Effector memory CD4-positive, alpha-beta T cell (primary cell): ENCODE data around the gene NDUFS8.

ENCODE experiments used
- DNase-seq, 3 donors: peaks; one replicate each; pipeline ENCODE4 v3.0.0-alpha.2; 2020
- H3K27ac ChIP-seq: 2 replicates; pipeline ENCODE4 v1.7.0; 2013; ENCODE audit warnings: mild to moderate bottlenecking, low read length, moderate library complexity; ENCODE audit not compliant: insufficient read depth, poor library complexity, severe bottlenecking
- H3K27me3 ChIP-seq: replicated peaks from 2 replicates; pipeline ENCODE4 v1.7.0; 2013; ENCODE audit warnings: mild to moderate bottlenecking, low read length; ENCODE audit not compliant: insufficient read depth, control insufficient read depth, poor library complexity, severe bottlenecking
- H3K36me3 ChIP-seq: 2 replicates; pipeline ENCODE4 v1.7.0; 2013; ENCODE audit warnings: mild to moderate bottlenecking, low read length, moderate library complexity; ENCODE audit not compliant: control insufficient read depth, insufficient read depth
- H3K4me1 ChIP-seq: 2 replicates; pipeline ENCODE4 v1.7.0; 2013; ENCODE audit warnings: low read length, mild to moderate bottlenecking; ENCODE audit not compliant: control insufficient read depth, insufficient read depth, poor library complexity, severe bottlenecking
- H3K4me3 ChIP-seq: 2 replicates; pipeline ENCODE4 v1.7.0; 2013; ENCODE audit warnings: low read length, low read depth, mild to moderate bottlenecking; ENCODE audit not compliant: insufficient read depth, poor library complexity, severe bottlenecking
- H3K9me3 ChIP-seq: 2 replicates; pipeline ENCODE4 v1.7.0; 2013; ENCODE audit warnings: mild to moderate bottlenecking, low read length, moderate library complexity; ENCODE audit not compliant: control insufficient read depth

NDUFS8 gene

GRCh38 chr11:68041617-68042218, 11.2 kb downstream of the NDUFS8 start:
- DNase-seq = no peak
- peaks cover 29% of the 10 kb centered on the region for H3K4me1 ChIP-seq
- no peaks in the 10 kb centered on the region for H3K9me3 ChIP-seq
- H3K4me3 ChIP-seq = no peak overlapping the region
- peaks cover 44% of the 10 kb centered on the region for H3K36me3 ChIP-seq
- no peaks in the 10 kb centered on the region for H3K27me3 ChIP-seq
- H3K27ac ChIP-seq = peak overlapping the region; percentile 84

DNA sequence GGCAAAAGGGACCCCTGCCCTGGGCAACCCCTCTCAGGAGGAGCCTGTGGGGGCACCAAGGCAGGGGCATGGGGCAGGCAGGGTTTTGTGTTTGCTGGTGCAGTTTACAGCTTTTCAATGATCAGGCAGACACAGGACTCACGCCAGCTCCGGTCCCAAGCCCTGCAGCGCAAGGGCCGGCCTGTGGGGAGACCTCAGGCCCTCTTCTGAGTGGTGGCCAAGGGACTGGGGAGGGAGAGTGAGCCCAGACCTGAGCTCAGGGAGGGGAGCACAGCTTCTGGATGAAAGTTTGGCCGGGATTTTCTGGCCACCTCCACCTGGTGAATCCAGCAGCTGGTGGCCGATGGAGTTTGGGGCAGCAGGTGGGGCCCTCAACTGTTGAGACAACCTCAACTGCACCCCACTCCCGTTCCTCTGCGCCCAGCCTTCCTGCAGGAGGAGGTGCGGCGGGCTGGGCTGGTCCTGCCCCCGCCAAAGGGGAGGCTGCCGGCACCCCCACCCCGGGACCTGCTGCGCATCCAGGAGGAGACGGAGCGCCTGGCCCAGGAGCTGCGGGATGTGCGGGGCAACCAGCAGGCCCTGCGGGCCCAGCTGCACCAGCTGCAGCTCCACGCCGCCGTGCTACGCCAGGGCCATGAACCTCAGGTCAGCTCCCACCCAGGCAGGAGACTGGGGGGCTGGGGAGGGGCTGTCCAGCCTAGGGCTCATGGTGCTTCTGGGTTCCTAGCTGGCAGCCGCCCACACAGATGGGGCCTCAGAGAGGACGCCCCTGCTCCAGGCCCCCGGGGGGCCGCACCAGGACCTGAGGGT, 11.9 kb downstream of the NDUFS8 start:
- Histone ChIP-seq H3K9me3 (no peaks in the 10 kb centered on the region), H3K27ac (peak overlapping the region; percentile 84), H3K4me1 (peaks cover 23% of the 10 kb centered on the region), H3K36me3 (peaks cover 45% of the 10 kb centered on the region), H3K27me3 (no peaks in the 10 kb centered on the region), H3K4me3 (no peak overlapping the region)
- no peak for DNase-seq

DNA sequence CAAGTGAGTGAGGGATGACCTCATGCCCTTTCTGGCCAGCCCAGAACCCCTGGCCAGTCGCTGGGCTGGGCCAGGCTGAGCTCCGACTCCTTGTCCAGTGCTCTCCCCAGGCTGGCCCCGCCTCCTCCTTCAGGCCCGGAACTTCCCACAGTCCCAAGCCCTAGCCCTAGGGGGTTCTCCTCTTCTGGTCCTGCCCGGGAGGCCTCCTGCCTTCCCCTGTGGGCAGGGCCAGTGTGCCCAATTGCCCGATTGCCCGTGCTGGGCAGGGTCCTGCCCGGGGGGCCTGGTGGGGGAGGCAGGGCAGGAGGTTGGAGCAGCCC, 12.5 kb downstream of the NDUFS8 start:
- Histone ChIP-seq H3K4me1 (peaks cover 23% of the 10 kb centered on the region), H3K27me3 (no peaks in the 10 kb centered on the region), H3K27ac (no peak overlapping the region), H3K4me3 (no peak overlapping the region), H3K9me3 (no peaks in the 10 kb centered on the region), H3K36me3 (peaks cover 45% of the 10 kb centered on the region)
- no peak for DNase-seq

DNA sequence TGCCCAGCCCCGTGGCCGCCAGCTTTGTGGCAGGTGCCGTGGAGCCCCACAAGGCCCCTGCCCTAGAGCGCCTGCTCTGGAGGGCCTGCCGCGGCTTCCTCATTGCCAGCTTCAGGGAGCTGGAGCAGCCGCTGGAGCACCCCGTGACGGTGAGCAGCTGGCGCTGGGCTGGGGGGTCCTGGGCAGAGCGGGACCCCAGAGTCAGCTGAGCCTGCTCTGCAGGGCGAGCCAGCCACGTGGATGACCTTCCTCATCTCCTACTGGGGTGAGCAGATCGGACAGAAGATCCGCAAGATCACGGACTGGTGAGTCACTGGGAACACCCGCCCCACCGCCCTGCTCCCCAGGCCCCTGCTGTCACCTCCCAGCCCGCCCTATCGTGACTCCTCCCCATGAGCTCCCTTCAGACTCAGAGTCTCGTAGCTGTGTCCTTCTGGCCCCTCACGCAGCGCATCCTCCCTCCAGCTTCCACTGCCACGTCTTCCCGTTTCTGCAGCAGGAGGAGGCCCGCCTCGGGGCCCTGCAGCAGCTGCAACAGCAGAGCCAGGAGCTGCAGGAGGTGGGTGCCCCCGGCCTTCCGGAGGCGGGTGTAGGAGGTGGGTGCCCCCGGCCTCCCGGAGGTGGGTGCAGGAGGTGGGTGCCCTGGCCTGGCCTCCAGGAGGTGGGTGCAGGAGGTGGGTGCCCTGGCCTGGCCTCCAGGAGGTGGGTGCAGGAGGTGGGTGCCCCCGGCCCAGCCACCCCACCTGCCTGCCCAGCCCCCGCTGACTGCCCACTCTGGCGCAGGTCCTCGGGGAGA, 13.1 kb downstream of the NDUFS8 start:
- peaks cover 47% of the 10 kb centered on the region for H3K36me3 ChIP-seq
- H3K4me3 ChIP-seq = no peak overlapping the region

DNA sequence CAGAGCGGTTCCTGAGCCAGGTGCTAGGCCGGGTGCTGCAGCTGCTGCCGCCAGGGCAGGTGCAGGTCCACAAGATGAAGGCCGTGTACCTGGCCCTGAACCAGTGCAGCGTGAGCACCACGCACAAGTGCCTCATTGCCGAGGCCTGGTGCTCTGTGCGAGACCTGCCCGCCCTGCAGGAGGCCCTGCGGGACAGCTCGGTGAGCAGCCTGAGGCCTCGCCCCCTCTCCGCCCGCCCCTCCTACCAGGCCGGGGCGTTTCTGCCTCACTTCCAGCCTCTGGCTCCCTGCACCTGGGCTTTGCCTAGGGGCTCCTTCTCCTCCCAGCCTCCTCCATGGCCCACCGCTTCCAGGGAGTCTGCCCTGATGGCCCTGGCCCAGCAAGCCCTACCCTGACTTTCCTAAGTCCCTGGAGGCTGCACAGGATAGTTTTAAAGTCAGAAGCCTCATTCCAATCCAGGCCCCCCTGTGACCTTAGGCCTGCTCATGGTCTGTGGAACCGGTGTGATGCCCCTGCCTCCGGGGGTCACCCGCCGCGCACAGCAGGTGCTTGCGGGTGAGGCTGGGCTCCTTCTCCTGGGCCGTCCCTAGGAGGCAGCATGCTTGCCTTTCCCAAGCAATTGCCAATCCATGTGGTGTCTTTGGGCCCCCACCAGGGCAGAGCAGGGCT, 13.8 kb downstream of the NDUFS8 start:
- Histone ChIP-seq H3K36me3 (peaks cover 54% of the 10 kb centered on the region), H3K27me3 (no peaks in the 10 kb centered on the region), H3K4me3 (no peak overlapping the region), H3K4me1 (peaks cover 15% of the 10 kb centered on the region), H3K9me3 (no peaks in the 10 kb centered on the region), H3K27ac (no peak overlapping the region)
- no peak for DNase-seq

More for the DNA sequence above, 13.1 kb downstream of the NDUFS8 start:
- peaks cover 19% of the 10 kb centered on the region for H3K4me1 ChIP-seq
- DNase-seq = no peak
- H3K27me3 ChIP-seq = no peaks in the 10 kb centered on the region
- no peaks in the 10 kb centered on the region for H3K9me3 ChIP-seq
- H3K27ac ChIP-seq = no peak overlapping the region

DNA sequence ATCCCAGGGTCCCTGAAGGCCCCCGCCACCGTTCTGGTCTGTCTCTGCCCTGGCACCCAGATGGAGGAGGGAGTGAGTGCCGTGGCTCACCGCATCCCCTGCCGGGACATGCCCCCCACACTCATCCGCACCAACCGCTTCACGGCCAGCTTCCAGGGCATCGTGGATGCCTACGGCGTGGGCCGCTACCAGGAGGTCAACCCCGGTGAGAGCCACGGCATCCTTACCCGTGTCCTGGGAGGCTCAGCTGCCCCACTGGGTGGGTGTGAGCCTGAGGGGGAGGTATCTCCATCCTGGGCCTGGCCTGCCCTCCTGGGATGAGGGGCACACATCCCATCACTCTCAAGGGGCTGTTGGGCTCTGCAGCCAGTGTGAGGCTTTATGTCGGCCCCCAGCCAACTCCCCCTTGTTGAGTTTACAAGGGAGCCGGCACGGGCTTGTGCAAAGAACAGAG, 14.4 kb downstream of the NDUFS8 start:
- Histone ChIP-seq H3K9me3 (no peaks in the 10 kb centered on the region), H3K4me1 (peaks cover 13% of the 10 kb centered on the region), H3K36me3 (peaks cover 60% of the 10 kb centered on the region), H3K27ac (no peak overlapping the region), H3K4me3 (no peak overlapping the region), H3K27me3 (no peaks in the 10 kb centered on the region)
- no peak for DNase-seq

DNA sequence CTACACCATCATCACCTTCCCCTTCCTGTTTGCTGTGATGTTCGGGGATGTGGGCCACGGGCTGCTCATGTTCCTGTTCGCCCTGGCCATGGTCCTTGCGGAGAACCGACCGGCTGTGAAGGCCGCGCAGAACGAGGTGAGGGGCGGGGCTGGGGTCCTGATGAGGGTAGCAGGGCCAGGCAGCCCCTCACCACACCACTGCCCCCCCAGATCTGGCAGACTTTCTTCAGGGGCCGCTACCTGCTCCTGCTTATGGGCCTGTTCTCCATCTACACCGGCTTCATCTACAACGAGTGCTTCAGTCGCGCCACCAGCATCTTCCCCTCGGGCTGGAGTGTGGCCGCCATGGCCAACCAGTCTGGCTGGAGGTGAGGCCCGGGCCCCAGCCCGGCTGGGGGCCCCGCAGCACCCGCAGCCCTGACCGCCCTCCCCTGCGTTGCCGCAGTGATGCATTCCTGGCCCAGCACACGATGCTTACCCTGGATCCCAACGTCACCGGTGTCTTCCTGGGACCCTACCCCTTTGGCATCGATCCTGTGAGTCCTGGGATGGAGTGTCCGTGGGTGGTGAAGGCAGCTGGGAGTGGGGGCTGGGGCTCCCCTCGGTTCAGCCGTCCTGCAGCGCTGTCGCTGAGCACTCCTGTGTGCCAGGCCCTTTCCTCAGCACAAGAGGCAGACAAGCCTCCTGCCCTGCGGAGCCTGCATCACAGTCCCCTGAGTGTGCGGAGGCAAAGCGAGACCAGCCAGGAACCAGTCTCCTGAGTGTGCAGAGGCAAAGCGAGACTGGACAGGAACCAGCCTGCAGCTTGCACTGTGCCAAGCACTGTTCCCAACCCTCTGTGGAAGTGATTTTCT, 17.2 kb downstream of the NDUFS8 start:
- Histone ChIP-seq H3K4me1 (no peaks in the 10 kb centered on the region), H3K4me3 (no peak overlapping the region), H3K27me3 (no peaks in the 10 kb centered on the region), H3K27ac (no peak overlapping the region), H3K36me3 (peaks cover 70% of the 10 kb centered on the region), H3K9me3 (no peaks in the 10 kb centered on the region)
- no peak for DNase-seq

- Histone ChIP-seq H3K4me1 (no peaks in the 10 kb centered on the region), H3K4me3 (no peak overlapping the region), H3K27ac (no peak overlapping the region), H3K9me3 (no peaks in the 10 kb centered on the region), H3K36me3 (peaks cover 58% of the 10 kb centered on the region), H3K27me3 (no peaks in the 10 kb centered on the region)
- no peak for DNase-seq
These were observed 18.4 kb downstream of the NDUFS8 start for GRCh38 chr11:68048681-68049508.
